Measurements from ENCODE around the gene SERPINB6. TPM values are rescaled to one million over a fixed set of nuclear protein-coding genes. Genes with fewer than 3 reads are reported as not detected.
"Not testable (repeated sequence)": the region's sequence is repeated elsewhere in the genome, so short reads cannot be mapped to it uniquely, and the experiment has no call there.

Gene SERPINB6
- total RNA-seq, 1 donor from 2014 or later, result 186 TPM

- DNase-seq (ENCODE audit: low spot score), result no peak
- H3K4me1 Mint-ChIP-seq (ENCODE audit: unreplicated experiment), result peaks cover 3% of the 10 kb centered on the region
- no peaks in the 10 kb centered on the region for H3K9me3 Mint-ChIP-seq (ENCODE audit: unreplicated experiment)
- no peak overlapping the region for H3K27ac Mint-ChIP-seq (ENCODE audit: unreplicated experiment)
- H3K27me3 Mint-ChIP-seq (ENCODE audit: unreplicated experiment), result peaks cover 4% of the 10 kb centered on the region
- no peaks in the 10 kb centered on the region for H3K36me3 Mint-ChIP-seq (ENCODE audit: low read depth, unreplicated experiment)
- no peak for TF ChIP-seq CTCF (IDR thresholded peaks at IDR 0.05; ENCODE audit: unreplicated experiment)
- H3K4me3 Mint-ChIP-seq (ENCODE audit: unreplicated experiment), result no peak overlapping the region
Measured at GRCh38 chr6:2938004-2938631, 33.2 kb downstream of the SERPINB6 start.

DNA sequence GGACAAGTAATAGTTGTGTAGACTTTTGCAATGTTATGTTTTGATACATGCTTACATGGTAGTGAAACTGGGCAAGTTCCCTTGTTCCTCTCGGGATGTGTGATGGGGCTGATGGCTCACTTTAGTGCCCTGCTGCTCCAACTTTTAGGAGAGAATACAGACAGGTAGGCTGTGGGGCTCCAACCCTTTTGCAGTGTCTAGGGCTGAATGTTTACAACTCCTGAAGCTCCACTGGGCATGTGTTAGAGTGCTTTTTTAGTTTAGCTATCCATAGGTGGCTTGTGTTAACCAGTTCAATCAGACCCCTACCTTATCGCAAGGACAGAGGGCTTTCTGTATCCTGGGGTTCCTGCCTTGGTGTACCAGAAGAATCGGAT lies 33.8 kb downstream of the SERPINB6 start:
- Mint-ChIP-seq H3K36me3 (ENCODE audit: low read depth, unreplicated experiment) (no peaks in the 10 kb centered on the region), H3K27me3 (ENCODE audit: unreplicated experiment) (peaks cover 4% of the 10 kb centered on the region), H3K4me1 (ENCODE audit: unreplicated experiment) (no peaks in the 10 kb centered on the region), H3K27ac (ENCODE audit: unreplicated experiment) (no peak overlapping the region), H3K4me3 (ENCODE audit: unreplicated experiment) (no peak overlapping the region), H3K9me3 (ENCODE audit: unreplicated experiment) (no peaks in the 10 kb centered on the region)
- no peak for TF ChIP-seq CTCF (IDR thresholded peaks at IDR 0.05; ENCODE audit: unreplicated experiment)
- no peak for DNase-seq (ENCODE audit: low spot score)

GRCh38 chr6:2935566-2936291 lies 35.6 kb downstream of the SERPINB6 start:
- DNase-seq (ENCODE audit: low spot score), result no peak
- Mint-ChIP-seq H3K27ac (ENCODE audit: unreplicated experiment) (no peak overlapping the region), H3K4me3 (ENCODE audit: unreplicated experiment) (no peak overlapping the region), H3K9me3 (ENCODE audit: unreplicated experiment) (no peaks in the 10 kb centered on the region), H3K4me1 (ENCODE audit: unreplicated experiment) (no peaks in the 10 kb centered on the region), H3K27me3 (ENCODE audit: unreplicated experiment) (peaks cover 4% of the 10 kb centered on the region), H3K36me3 (ENCODE audit: low read depth, unreplicated experiment) (no peaks in the 10 kb centered on the region)
- no peak for TF ChIP-seq CTCF (IDR thresholded peaks at IDR 0.05; ENCODE audit: unreplicated experiment)

DNA sequence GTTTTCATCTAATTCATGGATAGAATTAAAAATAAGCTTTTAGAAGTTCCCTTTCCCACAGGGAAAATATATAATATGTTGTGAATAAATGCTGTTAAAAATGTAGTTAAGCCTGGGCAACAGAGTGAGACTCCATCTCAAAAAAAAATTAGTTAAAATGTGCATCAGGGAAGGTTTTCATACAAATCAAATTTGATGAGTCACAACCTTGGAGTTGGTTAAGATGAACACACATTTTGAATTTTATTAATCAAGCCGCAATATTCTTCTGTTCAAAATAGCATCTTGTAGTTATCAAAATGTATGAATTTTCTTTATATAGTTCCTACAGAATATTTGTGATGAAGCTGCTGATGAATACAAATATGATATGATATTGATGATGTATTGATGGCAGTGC lies 37.3 kb downstream of the SERPINB6 start:
- H3K27ac Mint-ChIP-seq (ENCODE audit: unreplicated experiment), result no peak overlapping the region
- no peaks in the 10 kb centered on the region for H3K9me3 Mint-ChIP-seq (ENCODE audit: unreplicated experiment)

GRCh38 chr6:2932911-2933310 lies 38.5 kb downstream of the SERPINB6 start:
- not testable (repeated sequence) for H3K4me3 Mint-ChIP-seq (ENCODE audit: unreplicated experiment)

More for the DNA sequence above, 37.3 kb downstream of the SERPINB6 start:
- Mint-ChIP-seq H3K4me3 (ENCODE audit: unreplicated experiment) (no peak overlapping the region), H3K36me3 (ENCODE audit: low read depth, unreplicated experiment) (no peaks in the 10 kb centered on the region), H3K27me3 (ENCODE audit: unreplicated experiment) (peaks cover 4% of the 10 kb centered on the region), H3K4me1 (ENCODE audit: unreplicated experiment) (no peaks in the 10 kb centered on the region)
- DNase-seq (ENCODE audit: low spot score), result no peak
- TF ChIP-seq CTCF (IDR thresholded peaks at IDR 0.05; ENCODE audit: unreplicated experiment), result no peak

More at GRCh38 chr6:2932911-2933310, 38.5 kb downstream of the SERPINB6 start:
- not testable (repeated sequence) for H3K36me3 Mint-ChIP-seq (ENCODE audit: low read depth, unreplicated experiment); H3K9me3 Mint-ChIP-seq (ENCODE audit: unreplicated experiment); H3K27me3 Mint-ChIP-seq (ENCODE audit: unreplicated experiment); DNase-seq (ENCODE audit: low spot score); H3K4me1 Mint-ChIP-seq (ENCODE audit: unreplicated experiment); H3K27ac Mint-ChIP-seq (ENCODE audit: unreplicated experiment)
